Measurements from ENCODE around the gene PPP2R5A.

DNA sequence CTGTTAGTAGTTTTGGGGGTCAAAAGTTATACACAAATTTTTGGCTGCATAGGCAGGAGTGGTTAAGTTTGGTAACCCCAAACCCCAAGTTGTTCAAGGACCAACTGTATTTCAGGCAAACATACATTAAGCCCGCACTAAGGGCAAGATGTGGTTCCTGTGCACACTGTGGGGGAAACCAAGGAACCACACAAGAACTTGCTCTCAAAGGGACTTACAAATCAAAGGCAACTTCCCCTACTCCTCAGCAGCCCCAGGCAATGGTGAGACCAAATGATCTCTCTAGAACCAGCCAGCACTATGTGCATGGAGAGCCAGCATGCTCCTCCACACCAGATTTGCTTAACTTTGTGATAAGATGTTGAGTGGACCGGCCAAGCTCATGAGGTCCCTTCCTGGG lies 94.2 kb downstream of the PPP2R5A start:
- no peak for TF ChIP-seq CTCF (IDR thresholded peaks at IDR 0.05)
- no peak for TF ChIP-seq POLR2A (IDR thresholded peaks at IDR 0.05)
